H1 (cell line): Measurements from ENCODE around the gene HSDL2. TPM values are rescaled to one million over a fixed set of nuclear protein-coding genes. Genes with fewer than 3 reads are reported as not detected.

Experiments
- KDM5A ChIP-seq: fragments of 200-600 bp; IDR thresholded peaks from 2 replicates; pipeline ENCODE4 v1.7.1; 2012; ENCODE audit warnings: mild to moderate bottlenecking, low read length, inconsistent platforms, mixed read lengths
- TEAD4 ChIP-seq: IDR thresholded peaks from 2 replicates; pipeline ENCODE4 v1.6.1; 2012; ENCODE audit warnings: low read depth, low read length, inconsistent platforms, mixed read lengths
- polyA plus RNA-seq, 7 experiments: library from polyadenylated mRNA; depleted of rRNA in 3 of 7; stranded (reverse) in 5 of 7; unstranded in 2 of 7; fragments of >200 nt in 5 of 7; fragments of 200-250 nt in 2 of 7; gene quantifications; 1 replicate in 5 of 7; 2 replicates in 1 of 7; 4 replicates in 1 of 7; pipeline versions ENCODE4 v1.2.1 to v1.2.3, GENCODE V29; 2011 to 2013; ENCODE audit warnings: missing spikeins in 2 of 7, mixed read lengths in 2 of 7
- total RNA-seq: library from RNA; stranded (reverse); fragmentation: NEBNext Ultra II Directional; extraction: Animal tissue kit (Norgen Biotek cat#: 25700); gene quantifications from 2 replicates; pipeline ENCODE4 v1.2.1, GENCODE V29; 2021

Gene HSDL2
- total and polyA plus RNA-seq, 2 of the 8 experiments (the other 6 are each of a cell fraction or from before 2014, with no cell fraction given): 6.6 to 15.4 TPM

DNA sequence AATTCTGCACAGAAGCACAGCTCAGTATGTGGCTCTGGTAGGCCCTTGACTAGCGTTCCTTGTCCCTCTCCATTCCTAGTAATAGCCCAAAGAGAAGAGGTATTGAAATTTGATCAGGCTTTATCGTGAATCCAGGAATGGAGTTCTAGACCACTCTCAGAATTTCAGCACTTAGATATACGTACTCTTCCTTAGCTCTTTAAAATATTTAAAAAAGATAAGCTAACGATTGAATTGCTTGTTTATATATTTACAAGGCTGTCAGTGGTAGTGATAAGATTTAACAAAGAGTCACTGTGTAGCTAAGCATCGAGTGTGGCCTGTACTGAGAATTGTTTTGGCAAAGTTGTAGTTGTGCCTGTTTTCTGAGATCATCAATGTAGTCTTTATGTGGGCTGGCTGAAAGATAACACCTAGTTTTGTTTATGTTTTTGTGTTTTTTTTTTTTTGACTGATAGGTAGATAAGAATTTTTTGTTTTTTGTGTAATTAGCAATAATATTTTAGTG lies 109.2 kb downstream of the HSDL2 start (continued):
- TF ChIP-seq TEAD4 (no peak), KDM5A (no peak)
